Common myeloid progenitor, CD34-positive (primary cell): Measurements from ENCODE around the gene ACAP3.

Experiments used
- CTCF ChIA-PET: fragments of 350-600 bp; sonication (Branson Sonifier 250); formaldehyde crosslinking; loops from one replicate; lab custom pipeline; 2021; ENCODE audit warnings: antibody characterized with exemption; lab: Charles Lee
- POLR2A ChIA-PET: fragments of 350-600 bp; sonication (Branson Sonifier 250); formaldehyde crosslinking; loops from one replicate; lab custom pipeline; 2021; ENCODE audit warnings: antibody characterized with exemption; lab: Charles Lee
- DNase-seq, 3 donors: peaks; one replicate each; pipeline versions ENCODE4 v3.0.0 to v3.0.0-alpha.2; 2013
- H3K27ac ChIP-seq, 2 experiments: 1 replicate in 1 of 2; 2 replicates in 1 of 2; pipeline ENCODE4 v1.7.0; 2013; ENCODE audit warnings: inconsistent platforms in 2 of 2, low read length in 2 of 2, mild to moderate bottlenecking in 2 of 2, low read depth in 1 of 2, moderate library complexity in 1 of 2; ENCODE audit not compliant: severe bottlenecking in 2 of 2, insufficient read depth in 1 of 2, poor library complexity in 1 of 2
- H3K27me3 ChIP-seq, 5 experiments: replicated peaks in 2 of 5; 1 replicate in 3 of 5; 2 replicates in 2 of 5; pipeline versions ENCODE4 v1.6.1 to v1.7.0; 2013; ENCODE audit warnings: low read length in 4 of 5, mild to moderate bottlenecking in 2 of 5, moderate library complexity in 2 of 5, inconsistent platforms in 1 of 5; ENCODE audit not compliant: insufficient read depth in 5 of 5, control insufficient read depth in 4 of 5
- H3K36me3 ChIP-seq, 4 experiments: 1 replicate in 2 of 4; 2 replicates in 2 of 4; pipeline versions ENCODE4 v1.6.1 to v1.7.0; 2013; ENCODE audit warnings: low read length in 3 of 4, control low read depth in 1 of 4, mild to moderate bottlenecking in 1 of 4; ENCODE audit not compliant: control insufficient read depth in 4 of 4, insufficient read depth in 4 of 4
- H3K4me1 ChIP-seq, 4 experiments: 1 replicate in 3 of 4; 2 replicates in 1 of 4; pipeline versions ENCODE4 v1.6.1 to v1.7.1; 2013; ENCODE audit warnings: low read length in 3 of 4, mild to moderate bottlenecking in 3 of 4, control low read depth in 1 of 4, inconsistent platforms in 1 of 4, moderate library complexity in 1 of 4; ENCODE audit not compliant: control insufficient read depth in 4 of 4, insufficient read depth in 4 of 4; ENCODE audit errors: control extremely low read depth in 1 of 4
- H3K4me3 ChIP-seq, 7 experiments: 1 replicate in 4 of 7; 2 replicates in 3 of 7; pipeline versions ENCODE4 v1.5.1 to v1.7.0; 2013; ENCODE audit warnings: mild to moderate bottlenecking in 7 of 7, low read length in 6 of 7, moderate library complexity in 6 of 7, inconsistent platforms in 2 of 7, low read depth in 2 of 7, control low read depth in 1 of 7; ENCODE audit not compliant: insufficient read depth in 4 of 7, control insufficient read depth in 1 of 7; ENCODE audit errors: extremely low read depth in 1 of 7
- H3K9me3 ChIP-seq, 5 experiments: 1 replicate in 4 of 5; 2 replicates in 1 of 5; pipeline versions ENCODE4 v1.6.1 to v1.7.1; 2013; ENCODE audit warnings: low read length in 4 of 5, mild to moderate bottlenecking in 2 of 5, inconsistent platforms in 1 of 5, low read depth in 1 of 5, moderate library complexity in 1 of 5; ENCODE audit not compliant: control insufficient read depth in 4 of 5, insufficient read depth in 2 of 5; ENCODE audit errors: control extremely low read depth in 1 of 5
- WGBS: methylation state at CpG from one replicate; pipeline ENCODE4 v1.1.5; 2013; ENCODE audit not compliant: insufficient coverage; 5-methylcytosine and 5-hydroxymethylcytosine counted together

Gene ACAP3

DNA sequence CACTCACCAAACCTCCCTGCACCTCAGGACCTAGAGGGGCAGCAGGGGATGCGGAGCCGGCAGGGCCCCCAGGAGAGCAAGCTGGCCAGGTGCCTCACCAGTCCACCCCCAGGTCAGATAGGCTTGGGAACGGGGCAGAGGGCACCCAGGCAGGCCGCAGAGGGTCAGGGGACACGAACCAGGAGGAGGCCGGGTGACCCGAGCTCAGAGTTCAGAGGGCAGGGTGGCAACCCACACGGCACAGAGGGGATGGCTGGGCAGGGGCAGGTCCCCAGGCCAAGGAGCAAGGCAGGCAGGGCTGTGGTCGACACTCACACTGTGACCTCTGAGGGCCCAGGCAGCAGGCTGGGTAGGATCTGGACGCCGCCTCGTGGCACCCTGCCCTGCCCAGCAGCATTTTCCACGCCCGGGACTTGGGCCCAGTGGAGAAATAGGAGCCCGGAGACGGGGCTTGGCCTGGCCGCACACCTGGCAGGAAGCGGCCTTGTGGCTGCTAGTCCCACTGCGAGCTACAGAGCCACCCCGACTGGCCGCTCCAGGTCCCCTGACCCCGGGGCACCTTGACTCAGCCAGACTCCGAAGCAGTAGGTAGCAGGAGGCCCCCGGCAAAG lies 36.2 kb upstream of the ACAP3 start:
- WGBS = 95% methylated on average over 24 of the region's 24 CpGs
- H3K4me3 ChIP-seq = no peak overlapping the region
- no peaks in the 10 kb centered on the region for H3K27me3 ChIP-seq
- peaks cover 0 to 17% (median 14%) of the 10 kb centered on the region in 4 experiments for H3K4me1 ChIP-seq
- ChIA-PET POLR2A (interaction anchor here (0.8 kb wide), 1 partner anchor 9 kb away, joined by 4 read pairs; no protein-coding TSS in a partner anchor), CTCF (no interaction called here)
- no peak overlapping the region for H3K27ac ChIP-seq
- H3K36me3 ChIP-seq = peaks cover 3 to 29% (median 14%) of the 10 kb centered on the region in 4 experiments
- no peak for DNase-seq
- no peaks in the 10 kb centered on the region for H3K9me3 ChIP-seq

- Histone ChIP-seq H3K36me3 (peaks cover 3 to 37% (median 18%) of the 10 kb centered on the region in 4 experiments), H3K27me3 (no peaks in the 10 kb centered on the region), H3K27ac (no peak overlapping the region), H3K4me1 (peaks cover 0 to 5% (median 3%) of the 10 kb centered on the region in 4 experiments), H3K9me3 (no peaks in the 10 kb centered on the region), H3K4me3 (no peak overlapping the region)
- WGBS = 92% methylated on average over 9 of the region's 18 CpGs
- CTCF ChIA-PET = interaction anchor here (0.7 to 1.2 kb wide), 2 partner anchors 28 to 231 kb away, joined by 3 to 4 read pairs; no protein-coding TSS in a partner anchor
- DNase-seq = no peak
- POLR2A ChIA-PET = no interaction called here
These were observed 34.9 kb upstream of the ACAP3 start for GRCh38 chr1:1342584-1343115.

- Histone ChIP-seq H3K27me3 (no peaks in the 10 kb centered on the region), H3K4me3 (no peak overlapping the region), H3K9me3 (no peaks in the 10 kb centered on the region), H3K36me3 (peaks cover 3 to 42% (median 21%) of the 10 kb centered on the region in 4 experiments), H3K27ac (no peak overlapping the region), H3K4me1 (peaks cover 0 to 1% (median under 1%) of the 10 kb centered on the region in 4 experiments)
- ChIA-PET CTCF (interaction anchor here (1.2 kb wide), 1 partner anchor 29 kb away, joined by 4 read pairs; no protein-coding TSS in a partner anchor), POLR2A (no interaction called here)
- no peak for DNase-seq
- 97% methylated on average over 11 of the region's 28 CpGs for WGBS
These were observed 34.4 kb upstream of the ACAP3 start for GRCh38 chr1:1342061-1342562.

- WGBS = 95% methylated on average over 15 of the region's 17 CpGs
- H3K4me1 ChIP-seq = no peaks in the 10 kb centered on the region
- DNase-seq = no peak
- CTCF ChIA-PET = interaction anchor here (1.2 kb wide), 1 partner anchor 29 kb away, joined by 4 read pairs; no protein-coding TSS in a partner anchor
- no peaks in the 10 kb centered on the region for H3K27me3 ChIP-seq
- H3K27ac ChIP-seq = no peak overlapping the region
- H3K9me3 ChIP-seq = no peaks in the 10 kb centered on the region
- H3K36me3 ChIP-seq = peaks cover 3 to 46% (median 21%) of the 10 kb centered on the region in 4 experiments
- POLR2A ChIA-PET = no interaction called here
- H3K4me3 ChIP-seq = no peak overlapping the region
These were observed 33.9 kb upstream of the ACAP3 start for GRCh38 chr1:1341549-1342021.

GRCh38 chr1:1340791-1341548 lies 33.2 kb upstream of the ACAP3 start:
- no peak for DNase-seq
- Histone ChIP-seq H3K27me3 (no peaks in the 10 kb centered on the region), H3K4me3 (no peak overlapping the region), H3K36me3 (peaks cover 3 to 46% (median 21%) of the 10 kb centered on the region in 4 experiments), H3K27ac (no peak overlapping the region), H3K9me3 (no peaks in the 10 kb centered on the region), H3K4me1 (no peaks in the 10 kb centered on the region)
- ChIA-PET POLR2A (no interaction called here), CTCF (no interaction called here)
- WGBS = 92% methylated on average over 24 of the region's 36 CpGs

DNA sequence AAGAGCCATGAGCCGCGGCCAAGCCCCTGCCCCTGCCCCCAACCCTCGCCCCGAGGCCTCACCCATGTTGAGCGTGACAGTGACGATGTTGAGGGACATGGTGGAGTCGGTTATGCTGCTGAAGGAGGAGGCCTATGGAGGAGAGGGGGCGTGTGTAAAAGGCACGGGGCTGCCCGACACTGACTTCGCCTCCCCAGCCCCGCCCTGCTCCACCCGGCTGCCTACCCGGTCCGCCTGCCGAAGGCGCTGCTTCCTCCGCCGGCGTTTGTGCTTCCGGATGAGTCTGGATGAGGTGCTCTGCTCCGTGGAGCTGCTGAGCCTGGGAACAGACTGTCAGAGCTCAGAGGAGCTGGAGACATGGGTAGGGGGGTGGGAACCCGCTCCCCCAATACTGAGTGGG lies 32.5 kb upstream of the ACAP3 start:
- no peak for DNase-seq
- Histone ChIP-seq H3K9me3 (no peaks in the 10 kb centered on the region), H3K27me3 (no peaks in the 10 kb centered on the region), H3K4me1 (no peaks in the 10 kb centered on the region), H3K36me3 (peaks cover 5 to 48% (median 21%) of the 10 kb centered on the region in 4 experiments), H3K4me3 (no peak overlapping the region), H3K27ac (no peak overlapping the region)
- 97% methylated on average over 23 of the region's 23 CpGs for WGBS
- POLR2A ChIA-PET = no interaction called here
- CTCF ChIA-PET = no interaction called here
